BJ (cell line): ENCODE results near the gene NTPCR. TPM values are rescaled to one million over a fixed set of nuclear protein-coding genes. Genes with fewer than 3 reads are reported as not detected.

ENCODE experiments used
- CTCF ChIA-PET: fragments of 350-600 bp; formaldehyde crosslinking; extraction: SDS; loops from one replicate; lab custom pipeline; 2021; ENCODE audit warnings: antibody characterized with exemption, inconsistent platforms; lab: Yijun Ruan, JAX
- POLR2A ChIA-PET: fragments of 300-600 bp; sonication (Branson Sonifier 250); formaldehyde crosslinking; extraction: SDS; loops from one replicate; lab custom pipeline; 2021; ENCODE audit warnings: antibody characterized with exemption; lab: Charles Lee
- DNase-seq: peaks from one replicate; pipeline ENCODE4 v3.0.0-alpha.2; 2011; ENCODE audit warnings: low read depth
- H3K27me3 ChIP-seq: 2 replicates; pipeline ENCODE4 v1.6.0; 2011; ENCODE audit warnings: low read length; ENCODE audit not compliant: control insufficient read depth, insufficient read depth
- H3K36me3 ChIP-seq: 2 replicates; pipeline ENCODE4 v1.5.1; 2011; ENCODE audit warnings: low read length; ENCODE audit not compliant: control insufficient read depth, insufficient read depth
- H3K4me3 ChIP-seq: 2 replicates; pipeline ENCODE4 v1.5.1; 2011; ENCODE audit warnings: low read depth, mild to moderate bottlenecking, control low read depth, low read length
- polyA plus RNA-seq: library from polyadenylated mRNA; depleted of rRNA; stranded (reverse); fragments of >200 nt; gene quantifications from 2 replicates; pipeline ENCODE4 v1.2.3, GENCODE V29; 2011
- TF ChIP-seq, protein P1 (sequence below): IDR thresholded peaks from 2 replicates; pipeline ENCODE4 v1.5.1; 2011; ENCODE audit warnings: low read depth, mild to moderate bottlenecking, control low read depth, inconsistent platforms, low read length, moderate library complexity; ENCODE audit not compliant: insufficient read depth

NTPCR gene
- polyA plus RNA-seq, 1 experiment, result 23.4 TPM

DNA sequence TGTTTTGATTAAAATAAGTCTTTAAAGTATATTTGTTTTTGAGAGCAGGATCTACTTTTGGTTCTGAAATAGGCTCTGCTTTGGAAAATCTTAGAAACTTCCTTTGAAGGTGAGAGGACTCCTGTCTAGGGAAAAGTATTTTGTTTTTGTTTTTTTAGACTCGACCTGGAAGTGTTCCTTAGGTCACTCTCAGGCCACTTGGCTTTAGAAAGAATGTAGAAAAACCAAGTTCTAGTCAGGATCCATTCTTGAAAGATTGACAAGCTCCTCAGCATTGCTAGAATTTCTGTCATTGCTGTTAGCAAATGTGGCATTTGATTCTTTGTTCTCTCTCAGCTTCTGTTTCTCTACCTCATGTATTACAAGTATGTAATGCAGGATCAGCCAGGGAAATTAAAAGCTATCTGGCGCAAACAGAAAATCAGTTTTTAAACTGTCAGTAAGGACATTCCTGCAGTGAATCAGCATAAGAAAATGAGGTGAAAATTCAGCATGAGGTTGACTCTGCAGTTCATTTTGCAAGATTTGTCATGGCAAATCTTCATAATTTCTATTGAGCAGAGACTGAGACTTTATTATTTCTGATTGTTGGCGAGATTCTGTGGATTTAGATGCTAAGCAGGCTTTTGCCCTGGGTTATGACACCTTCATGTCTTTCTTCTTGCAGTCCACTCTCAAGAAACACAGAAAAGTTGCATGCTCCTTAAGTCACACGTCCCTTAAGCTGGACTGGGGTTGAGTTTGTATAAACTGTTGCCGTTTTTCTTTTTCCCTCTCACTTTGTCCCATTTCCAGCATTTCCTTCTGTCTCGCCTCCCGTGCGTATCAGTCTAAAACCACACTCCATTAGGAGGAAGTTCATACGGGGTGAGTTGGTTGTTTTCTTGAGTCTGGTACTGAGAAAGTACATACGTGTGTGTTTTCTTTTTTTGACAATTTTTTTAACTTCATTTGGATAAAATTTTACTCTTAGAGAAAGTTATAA, 12.6 kb downstream of the NTPCR start:
- Histone ChIP-seq H3K27me3 (no peaks in the 10 kb centered on the region), H3K36me3 (peaks cover 6% of the 10 kb centered on the region), H3K4me3 (no peak overlapping the region)
- TF ChIP-seq, protein P1, sequence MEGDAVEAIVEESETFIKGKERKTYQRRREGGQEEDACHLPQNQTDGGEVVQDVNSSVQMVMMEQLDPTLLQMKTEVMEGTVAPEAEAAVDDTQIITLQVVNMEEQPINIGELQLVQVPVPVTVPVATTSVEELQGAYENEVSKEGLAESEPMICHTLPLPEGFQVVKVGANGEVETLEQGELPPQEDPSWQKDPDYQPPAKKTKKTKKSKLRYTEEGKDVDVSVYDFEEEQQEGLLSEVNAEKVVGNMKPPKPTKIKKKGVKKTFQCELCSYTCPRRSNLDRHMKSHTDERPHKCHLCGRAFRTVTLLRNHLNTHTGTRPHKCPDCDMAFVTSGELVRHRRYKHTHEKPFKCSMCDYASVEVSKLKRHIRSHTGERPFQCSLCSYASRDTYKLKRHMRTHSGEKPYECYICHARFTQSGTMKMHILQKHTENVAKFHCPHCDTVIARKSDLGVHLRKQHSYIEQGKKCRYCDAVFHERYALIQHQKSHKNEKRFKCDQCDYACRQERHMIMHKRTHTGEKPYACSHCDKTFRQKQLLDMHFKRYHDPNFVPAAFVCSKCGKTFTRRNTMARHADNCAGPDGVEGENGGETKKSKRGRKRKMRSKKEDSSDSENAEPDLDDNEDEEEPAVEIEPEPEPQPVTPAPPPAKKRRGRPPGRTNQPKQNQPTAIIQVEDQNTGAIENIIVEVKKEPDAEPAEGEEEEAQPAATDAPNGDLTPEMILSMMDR, result no peak
- ChIA-PET CTCF (interaction anchor here (0.6 to 1.3 kb wide), 6 partner anchors 9 to 72 kb away, joined by 3 to 5 read pairs (median 3); no protein-coding TSS in a partner anchor), POLR2A (interaction anchor here (0.6 kb wide), 2 partner anchors 93 to 306 kb away, joined by 3 read pairs; no protein-coding TSS in a partner anchor)
- DNase-seq, result no peak

DNA sequence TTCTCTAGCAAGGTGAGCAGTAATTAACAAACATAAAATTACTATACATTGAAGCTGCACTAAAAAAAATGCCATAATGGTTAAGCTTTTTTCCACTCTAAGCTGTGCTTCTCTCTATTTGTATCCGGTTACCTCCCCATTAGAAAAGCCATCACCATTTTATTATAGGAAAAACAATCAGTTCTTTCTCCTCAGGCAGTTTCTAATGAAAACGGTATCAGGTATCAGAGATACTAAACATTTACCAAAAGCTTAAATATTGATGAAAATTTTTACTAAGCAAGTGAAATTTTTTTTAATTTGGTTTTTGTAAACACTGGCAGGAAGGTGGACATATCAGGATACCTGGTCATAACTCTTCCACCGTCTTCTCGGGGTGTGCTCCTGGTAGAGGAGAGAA, 14.2 kb downstream of the NTPCR start:
- Histone ChIP-seq H3K27me3 (no peaks in the 10 kb centered on the region), H3K4me3 (no peak overlapping the region), H3K36me3 (peaks cover 2% of the 10 kb centered on the region; the same call in 1 of the 2 replicates)
- POLR2A ChIA-PET, result no interaction called here
- TF ChIP-seq, protein P1, result no peak
- DNase-seq, result no peak
- CTCF ChIA-PET, result interaction anchor here (1.6 kb wide), 1 partner anchor 12 kb away, joined by 5 read pairs; no protein-coding TSS in a partner anchor

GRCh38 chr1:232965124-232965911, 14.9 kb downstream of the NTPCR start:
- H3K4me3 ChIP-seq, result no peak overlapping the region
- CTCF ChIA-PET, result interaction anchor here (1.2 to 1.6 kb wide), 2 partner anchors 9 to 12 kb away, joined by 4 to 5 read pairs; no protein-coding TSS in a partner anchor
- POLR2A ChIA-PET, result no interaction called here
- TF ChIP-seq, protein P1, result no peak
- H3K36me3 ChIP-seq, result peaks cover 2% of the 10 kb centered on the region; the same call in 1 of the 2 replicates
- no peaks in the 10 kb centered on the region for H3K27me3 ChIP-seq
- no peak for DNase-seq

- ChIA-PET CTCF (interaction anchor here (0.8 to 1.2 kb wide), 2 partner anchors 10 to 12 kb away, joined by 3 to 4 read pairs; no protein-coding TSS in a partner anchor), POLR2A (no interaction called here)
- no peak overlapping the region for H3K4me3 ChIP-seq
- H3K36me3 ChIP-seq, result peaks cover 4% of the 10 kb centered on the region
- no peaks in the 10 kb centered on the region for H3K27me3 ChIP-seq
- no peak for DNase-seq
- TF ChIP-seq, protein P1, result no peak
These were observed 15.5 kb downstream of the NTPCR start for GRCh38 chr1:232965912-232966217.
